Esophagus (tissue), 2 donors: ENCODE results near the gene PCDH15. TPM values are rescaled to one million over a fixed set of nuclear protein-coding genes. Genes with fewer than 3 reads are reported as not detected.

ENCODE experiments used
- H3K27ac ChIP-seq, 2 donors: one replicate each; pipeline ENCODE4 v1.5.1; 2013; ENCODE audit warnings: low read depth in 2 of 2, mild to moderate bottlenecking in 2 of 2, inconsistent platforms in 1 of 2, low read length in 1 of 2, moderate library complexity in 1 of 2
- H3K27me3 ChIP-seq, 2 donors: one replicate each; pipeline ENCODE4 v1.6.1; 2013; ENCODE audit warnings: low read length in 2 of 2, control low read depth in 1 of 2, mild to moderate bottlenecking in 1 of 2; ENCODE audit not compliant: insufficient read depth in 2 of 2, control insufficient read depth in 1 of 2
- H3K36me3 ChIP-seq, 2 donors: one replicate each; pipeline ENCODE4 v1.6.1; 2013; ENCODE audit warnings: low read length in 1 of 2; ENCODE audit not compliant: control insufficient read depth in 2 of 2, insufficient read depth in 2 of 2
- H3K4me1 ChIP-seq, 2 donors: one replicate each; pipeline ENCODE4 v1.6.1; 2013; ENCODE audit warnings: low read length in 1 of 2; ENCODE audit not compliant: control insufficient read depth in 2 of 2, insufficient read depth in 2 of 2
- H3K4me3 ChIP-seq, 2 donors: one replicate each; pipeline ENCODE4 v1.5.1; 2013; ENCODE audit warnings: low read length in 2 of 2, mild to moderate bottlenecking in 2 of 2, low read depth in 1 of 2, moderate library complexity in 1 of 2
- H3K9me3 ChIP-seq, 2 donors: one replicate each; pipeline ENCODE4 v1.6.1; 2013; ENCODE audit warnings: mild to moderate bottlenecking in 2 of 2, low read depth in 1 of 2, low read length in 1 of 2, moderate library complexity in 1 of 2; ENCODE audit not compliant: control insufficient read depth in 2 of 2, insufficient read depth in 1 of 2
- WGBS, 2 donors: extraction: QIAGEN DNeasy Blood & Tissue Kit; methylation state at CpG; one replicate each; pipeline ENCODE4 v1.1.7; 2013; 5-methylcytosine and 5-hydroxymethylcytosine counted together
- polyA plus RNA-seq, 2 donors: library from polyadenylated mRNA; stranded (reverse); fragments of 200-250 nt; gene quantifications; one replicate each; pipeline ENCODE4 v1.2.3, GENCODE V29; 2013
- donor health status: healthy with polysubstance abuse.
- donor health status: Bipolar disorder and iron deficiency.

PCDH15 gene
- polyA plus RNA-seq, 2 donors = not detected

DNA sequence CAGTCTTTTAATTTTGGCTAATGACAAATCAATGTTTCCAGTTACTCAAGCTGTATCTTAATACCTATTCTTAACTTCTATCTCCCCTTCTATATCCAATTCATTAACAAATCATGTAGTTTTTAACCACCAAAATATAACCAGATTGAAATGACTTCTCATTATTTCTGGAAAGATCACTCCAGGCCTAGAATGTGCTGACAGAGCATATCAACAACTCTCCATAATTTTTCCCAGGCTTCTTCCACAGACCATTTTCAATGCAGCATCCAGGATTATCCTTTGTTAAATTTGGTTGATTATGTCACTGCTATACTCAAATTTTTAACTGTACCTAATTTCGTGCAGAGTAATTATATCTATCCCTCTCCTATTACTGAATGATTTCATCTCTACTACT is 704.1 kb downstream of the PCDH15 start:
- Histone ChIP-seq H3K27ac (no peak overlapping the region), H3K27me3 (no peaks in the 10 kb centered on the region)
- 67 to 68% methylated on average over 1 of the region's 1 CpG for WGBS, 2 donors

DNA sequence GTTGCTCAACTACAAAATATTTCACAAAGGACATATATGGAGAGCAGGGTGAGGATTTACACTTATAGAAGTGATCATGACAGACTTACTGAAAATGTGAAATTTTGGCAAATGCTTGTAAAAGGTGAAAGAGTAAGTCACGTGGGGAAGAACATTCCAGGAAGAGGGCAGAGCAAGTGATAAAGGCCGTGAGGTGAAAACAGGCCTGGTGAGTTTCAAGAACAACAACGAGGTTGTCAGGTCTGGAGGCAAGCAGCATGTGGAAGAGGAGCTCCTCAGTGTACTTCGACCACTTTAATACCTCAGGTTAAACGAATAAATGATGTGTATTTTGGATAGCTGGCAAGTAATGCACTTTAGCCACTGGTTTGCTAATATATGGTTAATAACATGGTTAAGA is 706.7 kb downstream of the PCDH15 start:
- H3K9me3 ChIP-seq = no peaks in the 10 kb centered on the region
- H3K4me1 ChIP-seq = no peaks in the 10 kb centered on the region
- no peak overlapping the region for H3K4me3 ChIP-seq
- H3K36me3 ChIP-seq = no peaks in the 10 kb centered on the region
- H3K27me3 ChIP-seq = no peaks in the 10 kb centered on the region
- 36 to 43% methylated on average over 5 of the region's 5 CpGs for WGBS, 2 donors
- H3K27ac ChIP-seq = no peak overlapping the region

More for the DNA sequence above, 704.1 kb downstream of the PCDH15 start:
- no peak overlapping the region for H3K4me3 ChIP-seq
- no peaks in the 10 kb centered on the region for H3K9me3 ChIP-seq
- H3K4me1 ChIP-seq = no peaks in the 10 kb centered on the region
- H3K36me3 ChIP-seq = no peaks in the 10 kb centered on the region

DNA sequence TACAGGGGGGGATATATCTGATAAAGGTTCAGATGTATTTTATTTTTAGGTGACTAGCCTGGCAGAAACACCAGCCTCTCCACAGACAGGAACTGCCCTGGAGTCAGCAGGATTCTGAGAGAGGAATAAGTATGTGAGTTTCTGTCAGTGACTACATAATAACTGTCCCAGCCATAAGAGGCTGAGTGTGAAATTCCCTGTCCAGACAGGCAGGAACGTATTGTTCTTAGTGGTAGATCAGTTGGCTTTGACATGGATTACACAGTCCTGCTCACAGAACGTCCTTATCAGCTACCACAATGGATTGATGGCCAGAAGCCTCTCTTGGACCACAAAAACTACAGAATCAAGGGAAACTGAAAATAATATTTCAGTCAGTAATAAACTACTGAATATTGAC is 709.8 kb downstream of the PCDH15 start:
- Histone ChIP-seq H3K36me3 (no peaks in the 10 kb centered on the region), H3K4me3 (no peak overlapping the region), H3K27ac (no peak overlapping the region), H3K9me3 (peaks cover 0 to 2% of the 10 kb centered on the region in 2 donors), H3K4me1 (no peaks in the 10 kb centered on the region), H3K27me3 (no peaks in the 10 kb centered on the region)
- WGBS, 2 donors = 40 to 43% methylated on average over 2 of the region's 2 CpGs

DNA sequence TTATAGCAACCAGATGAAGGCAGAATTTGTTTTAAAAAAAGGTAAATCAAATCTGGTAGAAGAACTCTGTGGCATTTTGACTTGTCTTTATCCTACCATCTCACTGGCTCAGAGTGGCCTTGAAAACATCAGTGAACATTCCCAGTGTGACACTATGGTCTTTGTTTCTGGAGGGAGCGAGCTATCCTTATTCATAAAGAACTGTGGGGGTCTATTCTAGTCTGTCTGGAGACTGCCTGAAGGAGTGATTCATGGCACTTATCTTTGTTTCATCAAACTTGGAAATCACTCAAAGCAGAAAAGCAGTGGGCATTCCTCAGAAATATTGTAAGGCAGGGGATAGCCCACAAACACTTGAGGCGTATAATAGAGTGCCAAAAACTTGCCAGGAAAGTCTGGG is 719.1 kb downstream of the PCDH15 start:
- 77 to 81% methylated on average over 2 of the region's 2 CpGs for WGBS, 2 donors
- Histone ChIP-seq H3K4me1 (no peaks in the 10 kb centered on the region), H3K4me3 (no peak overlapping the region), H3K27ac (no peak overlapping the region), H3K36me3 (no peaks in the 10 kb centered on the region), H3K27me3 (no peaks in the 10 kb centered on the region), H3K9me3 (no peaks in the 10 kb centered on the region)

DNA sequence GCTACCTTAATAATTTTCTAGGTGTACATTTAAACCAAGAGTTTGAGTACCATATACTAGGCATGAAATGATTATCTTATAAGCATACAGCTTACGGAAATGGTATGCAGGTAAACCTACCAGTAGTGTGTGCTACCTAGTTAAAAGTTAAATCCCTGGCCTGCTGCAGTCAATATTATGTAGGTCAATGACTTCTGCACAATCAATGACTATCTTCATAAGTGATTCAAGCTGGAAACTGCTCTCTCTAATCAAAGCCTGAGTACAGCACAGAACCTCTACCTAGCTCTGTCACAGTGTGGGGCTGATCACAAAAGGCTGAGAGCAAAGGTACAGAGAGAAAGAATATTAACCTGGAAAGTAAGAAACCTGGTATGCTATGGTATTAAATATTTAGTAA is 733.7 kb downstream of the PCDH15 start:
- WGBS, 2 donors = 74 to 77% methylated on average over 1 of the region's 1 CpG
- peaks cover 0 to 7% of the 10 kb centered on the region in 2 donors for H3K9me3 ChIP-seq
- no peaks in the 10 kb centered on the region for H3K27me3 ChIP-seq
- no peak overlapping the region for H3K4me3 ChIP-seq
- no peak overlapping the region for H3K27ac ChIP-seq
- H3K4me1 ChIP-seq = no peaks in the 10 kb centered on the region
- no peaks in the 10 kb centered on the region for H3K36me3 ChIP-seq

DNA sequence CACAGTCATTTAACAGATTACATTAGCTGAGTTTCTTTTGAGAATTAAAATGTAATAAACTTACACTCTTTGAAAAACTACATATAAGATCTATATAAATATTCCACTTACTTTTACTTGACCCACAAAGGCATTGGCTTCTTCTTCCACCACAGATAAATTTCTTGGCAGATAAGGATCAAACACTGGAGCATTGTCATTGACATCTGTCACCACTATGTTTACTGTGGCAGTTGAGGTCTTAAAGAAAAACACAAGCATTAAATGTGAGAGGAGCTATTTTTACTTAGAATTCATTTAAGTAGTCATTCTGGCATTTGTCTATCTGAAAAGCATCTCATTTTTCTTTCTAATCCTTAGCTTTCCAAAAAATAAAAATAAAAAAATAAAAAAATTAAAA is 734.4 kb downstream of the PCDH15 start:
- no peak overlapping the region for H3K4me3 ChIP-seq
- no peaks in the 10 kb centered on the region for H3K27me3 ChIP-seq
- H3K36me3 ChIP-seq = no peaks in the 10 kb centered on the region
- peaks cover 3 to 7% of the 10 kb centered on the region in 2 donors for H3K9me3 ChIP-seq
- no peaks in the 10 kb centered on the region for H3K4me1 ChIP-seq
- H3K27ac ChIP-seq = no peak overlapping the region

DNA sequence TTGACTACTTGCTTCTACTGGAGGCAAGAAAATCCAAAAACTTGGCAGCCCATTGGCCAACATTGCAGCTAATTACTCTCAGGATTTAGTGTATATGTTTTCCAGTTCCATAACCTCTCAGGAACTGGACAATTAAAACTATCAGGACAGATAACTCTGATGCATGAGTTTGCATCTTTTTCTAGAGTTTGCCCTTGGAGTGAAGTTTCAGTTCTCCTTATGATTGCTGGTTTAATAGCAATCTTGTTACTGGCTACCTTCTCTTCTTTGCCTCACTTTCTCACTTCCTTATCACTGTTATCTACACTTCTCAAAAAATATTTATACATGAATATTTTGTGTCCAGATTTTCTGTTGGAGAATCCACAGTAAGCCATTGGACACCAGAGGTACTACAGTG is 735.9 kb downstream of the PCDH15 start:
- Histone ChIP-seq H3K4me3 (no peak overlapping the region), H3K27ac (no peak overlapping the region), H3K9me3 (peaks cover 3 to 7% of the 10 kb centered on the region in 2 donors), H3K4me1 (no peaks in the 10 kb centered on the region), H3K36me3 (no peaks in the 10 kb centered on the region), H3K27me3 (no peaks in the 10 kb centered on the region)

DNA sequence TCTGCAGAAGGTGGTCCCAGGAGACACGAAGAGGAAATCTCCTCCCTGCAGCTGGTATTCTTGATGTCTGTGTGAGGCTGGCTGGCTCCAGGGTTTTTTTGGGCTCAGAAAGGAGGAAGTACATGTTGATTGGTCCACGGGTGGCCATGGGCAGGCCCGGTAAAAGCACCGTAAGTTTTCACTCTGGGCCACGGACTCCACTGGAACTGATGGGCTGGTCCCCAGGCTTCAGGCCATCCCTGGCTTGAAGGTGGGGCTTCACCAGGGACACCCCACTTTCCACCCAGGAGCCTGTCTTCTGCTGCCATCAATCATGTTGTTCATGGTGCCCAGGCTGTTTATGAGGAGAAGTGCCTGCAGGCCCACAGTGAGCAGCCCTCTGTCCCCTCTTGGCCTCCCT is 736.8 kb downstream of the PCDH15 start:
- 90 to 91% methylated on average over 5 of the region's 5 CpGs for whole genome bisulfite sequencing, 2 donors
- peaks cover 3 to 7% of the 10 kb centered on the region in 2 donors for H3K9me3 ChIP-seq
- H3K27ac ChIP-seq = no peak overlapping the region
- H3K4me1 ChIP-seq = no peaks in the 10 kb centered on the region
- H3K36me3 ChIP-seq = no peaks in the 10 kb centered on the region
- no peaks in the 10 kb centered on the region for H3K27me3 ChIP-seq
- H3K4me3 ChIP-seq = no peak overlapping the region

DNA sequence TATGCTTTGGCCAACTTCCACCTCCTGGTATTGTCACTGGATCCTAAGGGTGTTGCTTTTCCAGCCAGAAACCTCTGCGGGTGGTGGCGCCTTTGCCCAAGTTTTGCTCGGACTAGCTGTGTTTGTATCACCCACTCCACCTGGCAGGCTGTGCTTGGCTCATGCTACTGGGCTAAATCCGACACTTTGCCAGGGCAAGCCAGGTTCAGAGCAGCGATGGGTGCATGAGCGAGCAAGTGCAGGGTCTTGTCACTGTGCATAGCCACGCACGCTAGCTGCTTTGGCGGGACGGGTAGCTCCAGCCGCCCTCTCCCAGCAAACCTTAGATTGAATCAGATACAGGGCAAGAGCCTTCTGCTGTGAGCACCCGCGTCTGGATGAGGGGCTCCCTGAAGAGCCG is 737.5 kb downstream of the PCDH15 start:
- no peaks in the 10 kb centered on the region for H3K4me1 ChIP-seq
- no peak overlapping the region for H3K4me3 ChIP-seq
- H3K9me3 ChIP-seq = peaks cover 3 to 7% of the 10 kb centered on the region in 2 donors
- no peaks in the 10 kb centered on the region for H3K27me3 ChIP-seq
- no peak overlapping the region for H3K27ac ChIP-seq
- H3K36me3 ChIP-seq = no peaks in the 10 kb centered on the region
- 89 to 93% methylated on average over 14 of the region's 14 CpGs for WGBS, 2 donors

DNA sequence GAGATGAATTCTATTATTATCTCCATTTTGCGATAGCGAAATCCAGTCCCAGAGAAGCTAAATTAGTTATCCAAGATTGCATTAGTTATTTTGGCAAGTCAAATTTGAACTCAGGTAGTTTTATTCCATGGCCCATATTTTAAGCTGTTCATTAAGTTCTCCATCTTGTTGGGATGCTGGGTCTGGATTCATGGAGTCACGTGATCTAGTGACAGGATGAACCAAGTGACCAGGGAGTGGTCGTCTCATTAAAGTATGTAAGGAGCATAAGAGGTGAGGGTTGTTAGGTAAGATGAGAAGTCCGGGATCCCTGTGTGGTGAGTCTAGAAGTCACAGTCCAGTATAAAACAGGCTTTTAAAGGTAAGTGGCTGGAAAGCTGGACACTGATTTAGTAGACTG is 740.5 kb downstream of the PCDH15 start:
- Histone ChIP-seq H3K9me3 (peaks cover 3 to 10% of the 10 kb centered on the region in 2 donors), H3K27me3 (no peaks in the 10 kb centered on the region), H3K4me1 (no peaks in the 10 kb centered on the region), H3K4me3 (no peak overlapping the region), H3K27ac (no peak overlapping the region), H3K36me3 (no peaks in the 10 kb centered on the region)
- 88 to 89% methylated on average over 5 of the region's 5 CpGs for WGBS, 2 donors
